HG03066 (cell line): ENCODE data around the gene MSTN.
"Not testable (repeated sequence)": the region's sequence is repeated elsewhere in the genome, so short reads cannot be mapped to it uniquely, and the experiment has no call there.

Source experiments
- ATAC-seq: cut with Tn5 transposase; IDR thresholded peaks from one replicate; pipeline ENCODE4 v1.9.1; 2021; ENCODE audit warnings: low read depth; ENCODE audit not compliant: unreplicated experiment

MSTN gene

DNA sequence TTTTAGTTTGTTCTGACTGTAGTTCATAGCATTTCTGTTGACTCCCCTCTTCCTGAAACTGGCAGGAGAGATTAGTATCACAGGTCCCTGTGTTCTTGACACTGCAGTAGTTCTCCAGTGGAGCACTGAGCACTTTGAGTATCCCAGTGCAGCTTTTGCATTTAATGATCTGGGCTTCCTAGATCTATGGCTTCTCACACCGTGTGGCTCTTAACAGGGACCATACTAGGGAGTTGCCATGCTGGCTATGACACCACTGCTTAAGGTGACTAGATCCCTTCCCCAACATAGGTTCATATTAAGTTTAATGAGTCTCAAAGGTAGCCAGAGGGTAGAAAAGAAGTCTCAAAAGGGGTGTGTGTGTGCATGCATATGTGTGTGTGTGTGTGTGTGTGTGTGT is 6.2 kb upstream of the MSTN start:
- ATAC-seq, result no peak

DNA sequence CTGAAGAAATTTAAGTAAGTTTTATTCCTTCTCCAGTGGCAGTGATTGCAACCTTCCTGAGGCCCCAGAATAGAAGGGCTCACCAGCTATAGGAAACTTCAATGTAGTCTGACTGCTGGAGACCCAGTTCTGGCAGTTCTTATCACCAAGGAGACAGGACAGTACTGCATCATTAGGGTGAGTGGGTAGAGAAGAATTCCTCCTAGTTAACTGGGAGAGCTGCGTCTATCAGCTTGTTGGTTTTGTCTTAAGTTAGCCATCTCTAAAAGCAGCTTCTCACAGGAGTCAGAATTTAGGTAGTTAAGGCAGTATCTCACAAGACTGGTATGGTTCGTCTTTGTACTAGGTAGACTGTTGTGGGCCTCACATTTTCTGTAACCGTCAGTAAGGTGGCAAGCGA is 3.3 kb upstream of the MSTN start:
- ATAC-seq, result no peak

DNA sequence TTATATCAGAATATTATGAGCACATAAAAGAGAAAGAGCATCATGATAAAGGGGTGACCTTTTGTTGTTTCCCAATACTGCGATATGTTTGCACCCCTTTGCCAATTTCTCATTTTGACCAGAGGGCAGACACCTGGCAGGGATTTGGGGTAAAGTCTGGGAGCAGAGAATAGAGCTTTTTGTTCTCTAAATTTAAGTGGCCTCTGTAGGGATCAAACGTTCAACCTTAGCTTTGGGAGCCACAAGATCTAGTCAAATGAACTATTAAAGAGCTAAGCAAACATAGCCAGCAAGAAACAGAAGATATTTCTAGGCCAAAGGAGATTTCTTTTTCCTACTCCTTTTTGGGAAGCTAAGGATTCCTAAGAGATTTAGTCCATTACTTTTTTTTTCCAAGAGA is 1.1 kb upstream of the MSTN start:
- no peak for ATAC-seq

DNA sequence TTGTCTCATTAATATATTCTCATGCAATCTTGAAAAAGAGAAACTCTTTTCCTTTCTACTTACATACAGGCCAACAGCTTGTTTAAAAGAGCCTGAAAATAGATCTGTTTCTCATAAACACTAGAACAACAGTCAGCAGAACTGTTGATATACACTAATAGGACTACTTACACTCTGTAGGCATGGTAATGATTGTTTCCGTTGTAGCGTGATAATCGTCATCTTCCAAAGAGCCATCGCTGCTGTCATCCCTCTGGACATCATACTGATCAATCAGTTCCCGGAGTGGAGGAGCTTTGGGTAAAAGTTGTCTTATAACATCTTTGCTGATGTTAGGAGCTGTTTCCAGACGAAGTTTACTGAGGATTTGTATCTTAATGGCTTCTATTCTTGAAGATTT is 476 bp downstream of the MSTN start:
- no peak for ATAC-seq

DNA sequence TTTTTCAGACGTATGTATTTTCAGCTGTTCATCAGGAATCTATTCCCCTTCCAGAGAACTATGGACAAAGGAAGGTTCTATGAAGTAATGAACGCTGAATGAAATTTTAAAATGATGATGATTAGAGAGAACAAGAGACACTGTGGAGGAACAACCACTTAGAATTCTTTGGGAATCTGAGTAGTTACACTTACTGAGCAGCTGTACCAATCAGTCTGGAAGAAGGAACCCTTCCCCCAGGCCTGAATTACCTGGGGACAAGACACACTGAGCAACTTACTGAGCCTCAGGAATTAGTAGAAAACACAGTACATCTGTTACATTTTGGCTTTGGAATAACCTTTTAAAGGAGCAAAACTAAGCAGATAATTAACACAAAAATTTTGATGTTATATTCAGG is 1.9 kb downstream of the MSTN start:
- no peak for ATAC-seq

DNA sequence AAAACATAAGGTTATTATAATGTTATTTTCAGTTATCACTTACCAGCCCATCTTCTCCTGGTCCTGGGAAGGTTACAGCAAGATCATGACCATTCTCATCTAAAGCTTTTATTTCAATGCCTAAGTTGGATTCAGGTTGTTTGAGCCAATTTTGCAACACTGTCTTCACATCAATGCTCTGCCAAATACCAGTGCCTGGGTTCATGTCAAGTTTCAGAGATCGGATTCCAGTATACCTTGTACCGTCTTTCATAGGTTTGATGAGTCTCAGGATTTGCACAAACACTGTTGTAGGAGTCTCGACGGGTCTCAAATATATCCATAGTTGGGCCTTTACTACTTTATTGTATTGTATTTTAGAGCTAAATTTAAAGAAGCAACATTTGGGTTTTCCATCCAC is 2.5 kb downstream of the MSTN start:
- no peak for ATAC-seq

DNA sequence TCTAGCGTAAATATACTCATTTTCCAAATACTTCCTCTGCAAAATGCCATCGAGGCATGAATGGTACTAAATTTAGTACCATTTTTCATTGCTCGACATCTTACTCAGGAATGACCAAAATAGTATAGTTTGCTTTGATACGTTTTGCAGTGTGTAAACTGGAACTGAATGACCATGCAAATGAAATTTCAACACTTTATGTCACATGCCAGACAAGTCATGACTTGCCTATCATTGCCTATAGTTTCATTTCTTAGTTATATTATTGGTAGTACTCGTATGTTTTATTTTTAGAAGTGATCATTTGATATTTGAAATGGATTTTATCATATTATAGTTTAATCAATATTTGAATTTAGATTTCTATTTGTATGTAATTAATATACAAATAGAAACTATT is 9.1 kb downstream of the MSTN start:
- no peak for ATAC-seq

DNA sequence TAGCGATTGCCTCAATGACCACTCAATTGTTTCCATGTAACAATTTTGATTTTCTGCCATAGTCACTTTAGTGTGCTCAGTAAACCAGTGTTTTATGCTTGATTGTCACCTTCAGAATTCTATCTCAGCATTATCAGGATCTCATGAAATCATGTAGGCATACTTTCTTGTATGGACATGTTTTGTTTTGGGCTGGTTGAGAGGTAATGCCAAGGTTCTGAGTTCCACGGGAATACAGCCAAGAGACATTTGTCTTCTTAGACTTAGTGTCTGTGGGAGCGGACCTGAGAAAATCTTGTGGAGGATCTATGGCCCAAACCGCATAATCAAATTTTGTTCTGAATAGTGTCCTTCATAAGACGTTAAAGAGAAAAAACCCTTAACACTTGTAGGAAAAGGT is 10.2 kb downstream of the MSTN start:
- ATAC-seq, result no peak

DNA sequence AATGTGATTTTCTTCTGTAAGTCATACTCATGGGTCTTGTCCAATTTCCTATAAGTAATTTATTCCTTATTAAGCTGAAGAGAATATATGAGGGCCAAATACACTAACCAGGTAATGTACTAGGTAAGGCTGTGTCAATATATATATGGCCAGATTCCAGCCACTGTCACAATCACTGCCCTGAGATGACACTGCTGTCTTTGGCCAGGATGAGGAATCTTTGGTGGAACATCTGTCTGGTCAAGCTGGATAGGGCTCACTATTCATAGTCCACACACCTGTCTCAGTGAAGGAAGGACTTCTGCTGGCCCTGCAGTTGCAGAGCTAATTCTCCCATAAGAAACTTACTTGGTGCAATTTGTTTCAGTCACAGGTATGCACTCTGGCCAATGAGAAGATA is 11.3 kb downstream of the MSTN start:
- ATAC-seq, result no peak

DNA sequence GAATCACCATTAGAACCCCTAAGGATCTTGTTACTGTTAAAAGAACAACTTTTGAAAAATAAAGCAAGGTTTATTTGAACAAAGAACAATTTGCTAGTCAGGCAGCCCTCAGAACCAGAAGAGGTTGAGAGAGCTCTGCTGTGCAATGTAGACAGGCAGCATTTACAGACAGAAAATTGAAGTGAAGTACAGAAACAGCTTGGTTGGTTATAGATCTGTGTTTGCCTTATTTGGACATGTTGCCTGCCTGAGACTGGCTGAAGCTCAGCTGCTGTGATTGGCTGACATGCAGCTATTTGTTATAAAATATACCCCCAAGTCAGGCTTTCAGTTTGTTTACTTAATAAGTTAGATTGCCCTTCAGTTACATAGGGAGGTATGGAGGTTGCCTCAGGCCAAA is 12.5 kb downstream of the MSTN start:
- ATAC-seq, result no peak

DNA sequence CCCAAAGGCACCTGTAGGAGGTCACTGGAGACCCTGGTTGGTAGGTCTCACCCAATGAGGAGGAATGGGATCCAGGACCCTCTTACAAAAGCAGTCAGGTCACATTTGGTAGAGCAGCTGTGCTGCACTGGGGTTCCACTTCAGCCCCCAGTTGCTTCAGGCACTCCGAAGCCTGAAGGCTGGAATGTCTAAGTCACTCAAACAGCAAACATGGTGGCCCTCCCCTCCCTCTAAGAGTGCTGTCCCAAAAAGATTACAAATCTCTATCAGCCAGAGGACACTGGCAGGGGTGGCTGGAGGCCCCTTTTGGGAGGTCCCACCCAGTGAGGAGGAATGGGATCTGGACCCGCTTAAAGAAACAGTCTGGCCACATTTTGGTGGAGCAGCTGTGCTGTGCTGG is 17.7 kb downstream of the MSTN start:
- ATAC-seq, result no peak

DNA sequence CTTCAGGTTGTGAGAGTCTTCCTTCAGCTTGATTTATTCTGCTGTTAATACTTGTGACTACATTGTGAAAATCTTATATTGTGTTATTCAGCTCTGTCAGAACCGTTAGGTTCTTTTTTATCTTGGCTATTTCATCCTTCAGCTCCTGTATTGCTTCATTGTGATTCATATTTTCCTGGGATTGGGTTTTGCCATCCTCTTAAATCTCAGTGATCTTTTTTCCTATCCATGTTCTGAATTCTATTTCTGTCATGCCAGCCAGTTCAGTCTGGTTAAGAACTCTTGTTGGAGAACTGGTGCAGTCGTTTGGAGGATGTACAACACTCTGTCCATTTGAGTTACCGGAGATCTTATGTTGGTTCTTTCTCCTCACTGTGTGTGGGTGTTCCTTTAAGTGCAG is 19.1 kb downstream of the MSTN start:
- ATAC-seq, result no peak

DNA sequence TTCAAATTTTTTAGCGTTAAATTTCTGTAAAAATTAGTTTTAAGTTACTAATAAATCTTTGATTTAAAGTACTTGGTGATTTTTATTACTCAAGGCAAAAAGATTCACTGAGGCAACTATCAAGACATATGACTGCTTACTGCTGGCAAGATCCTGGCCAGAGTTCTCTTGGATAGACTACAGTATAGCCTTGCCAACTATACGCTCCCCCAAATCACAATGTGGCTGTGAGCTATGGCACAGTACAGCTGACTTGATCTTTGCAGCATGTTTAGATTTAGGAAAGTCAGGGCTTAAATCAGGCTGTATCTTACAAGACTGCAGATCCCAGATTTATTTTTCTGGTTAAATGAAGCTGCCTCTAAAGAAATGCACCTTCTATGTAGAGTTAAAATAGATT is 26.5 kb downstream of the MSTN start:
- no peak for ATAC-seq

DNA sequence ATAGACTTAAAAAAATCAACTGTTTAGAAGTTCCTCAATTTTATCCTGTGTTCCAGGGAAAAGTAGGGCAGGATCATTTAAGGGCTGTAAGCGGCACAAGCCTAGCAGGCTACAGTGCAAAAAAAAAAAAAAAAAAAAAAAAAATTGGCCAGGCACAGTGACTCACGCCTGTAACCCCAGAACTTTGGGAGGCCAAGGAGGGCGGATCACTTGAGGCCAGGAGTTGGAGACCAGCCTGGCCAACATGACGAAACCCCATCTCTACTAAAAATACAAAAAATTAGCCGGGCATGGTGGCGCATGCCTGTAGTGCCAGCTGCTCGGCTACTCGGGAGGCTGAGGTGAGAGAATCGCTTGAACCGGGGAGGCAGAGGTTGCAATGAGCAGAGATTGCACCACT is 28.1 kb downstream of the MSTN start:
- not testable (repeated sequence) for ATAC-seq

DNA sequence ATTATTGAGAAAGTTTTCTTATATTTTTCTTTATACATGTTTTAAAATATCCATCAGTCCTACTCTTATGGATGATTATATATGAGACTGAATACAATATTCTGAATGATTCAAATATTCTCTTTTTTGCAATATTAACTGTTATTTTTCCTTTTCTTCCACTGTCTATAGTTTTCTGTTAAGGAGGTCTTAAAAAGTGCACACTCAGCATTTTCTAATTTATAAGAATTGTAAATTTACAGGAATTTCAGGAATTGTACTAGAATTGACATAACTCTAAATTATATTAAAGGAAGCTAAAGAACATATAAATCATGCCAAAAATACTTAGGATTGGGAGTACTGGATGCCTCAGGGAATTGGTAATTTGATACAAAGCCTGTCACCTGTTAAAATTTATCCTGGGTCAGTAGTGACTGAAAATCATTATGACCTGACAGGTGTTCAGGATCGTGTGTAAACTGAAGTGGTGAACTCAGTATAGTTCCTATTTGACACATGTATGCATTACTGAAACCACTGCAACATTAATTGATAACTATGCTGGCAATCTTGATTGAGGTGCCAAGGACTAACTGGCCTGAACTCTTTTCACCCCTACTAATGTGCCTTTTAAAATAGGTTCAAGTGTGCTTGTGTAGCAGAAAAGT is 30.4 kb downstream of the MSTN start:
- no peak for ATAC-seq

DNA sequence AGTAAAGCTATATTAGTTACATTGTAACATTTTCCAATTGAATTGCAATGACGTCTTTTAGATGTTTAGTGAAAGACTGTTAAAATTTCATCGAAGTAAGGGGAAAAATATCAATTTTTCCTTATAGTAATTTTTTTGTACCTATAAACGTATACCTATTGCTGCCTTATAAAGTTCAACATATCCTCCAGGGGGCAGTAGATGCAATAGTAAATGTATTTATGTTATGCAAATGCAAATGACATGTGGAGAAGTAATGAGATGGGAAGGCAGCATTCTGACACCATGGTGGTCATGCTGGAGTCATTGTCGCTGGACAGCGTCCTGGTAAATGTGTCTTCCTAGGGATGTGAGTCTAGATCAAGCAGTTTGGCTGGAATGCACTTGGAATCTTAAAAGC is 38.7 kb downstream of the MSTN start:
- no peak for ATAC-seq

DNA sequence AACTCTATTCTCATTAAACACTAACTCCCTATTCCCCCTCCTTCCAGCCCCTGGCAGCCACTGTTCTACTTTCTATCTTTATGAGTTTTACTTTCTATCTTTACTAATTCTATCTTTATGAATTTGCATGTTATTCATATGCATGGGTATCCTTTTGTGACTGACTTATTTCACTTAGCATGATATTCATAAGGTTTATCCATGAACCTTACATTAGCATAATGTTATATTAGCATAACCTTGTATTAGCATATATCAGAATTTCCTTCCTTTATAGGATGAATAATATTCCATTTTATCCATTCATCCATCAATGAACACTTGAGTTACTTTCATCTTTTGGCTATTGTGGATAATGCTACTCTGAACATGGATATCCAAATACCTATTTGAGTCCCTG is 41.8 kb downstream of the MSTN start:
- no peak for ATAC-seq

DNA sequence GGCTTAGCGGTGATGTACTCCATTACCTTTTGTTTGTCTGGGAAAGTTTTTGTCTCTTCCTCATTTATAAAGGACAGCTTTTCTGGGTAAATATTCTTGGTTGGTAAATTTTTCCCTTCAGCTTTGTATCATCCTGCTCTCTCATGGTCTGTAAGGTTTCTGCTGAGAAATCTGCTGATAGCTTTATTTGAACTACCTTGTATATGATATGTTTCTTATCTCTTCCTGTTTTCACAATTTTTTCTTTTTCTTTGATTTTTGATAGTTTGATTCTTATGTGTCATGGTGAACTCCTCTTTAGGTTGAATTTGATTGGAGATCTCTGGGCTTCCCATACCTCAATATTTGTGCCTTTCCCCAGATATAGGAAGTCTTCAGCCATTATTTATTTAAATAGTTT is 44.7 kb downstream of the MSTN start:
- no peak for ATAC-seq

DNA sequence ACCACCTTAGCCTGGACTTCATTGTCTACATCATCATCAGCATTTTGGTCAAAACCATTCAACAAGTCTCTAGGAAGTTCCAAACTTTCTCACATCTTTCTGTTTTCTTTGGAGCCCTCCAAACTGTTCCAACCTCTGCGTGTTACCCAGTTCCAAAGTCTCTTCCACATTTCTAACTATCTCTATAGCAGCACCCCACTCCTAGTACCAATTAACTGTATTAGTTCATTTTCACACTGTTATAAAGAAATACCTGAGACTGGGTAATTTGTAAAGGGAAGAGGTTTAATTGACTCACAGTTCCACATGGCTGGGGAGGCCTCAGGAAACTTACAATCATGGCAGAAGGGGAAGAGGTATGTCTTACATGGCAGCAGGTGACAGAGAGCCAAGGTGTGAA is 46.6 kb downstream of the MSTN start:
- ATAC-seq, result not testable (repeated sequence)
